ENCODE data around the gene COA4. TPM values are rescaled to one million over a fixed set of nuclear protein-coding genes. Genes with fewer than 3 reads are reported as not detected.
A peak's percentile ranks its signal among the peaks of the same experiment; 100 is the strongest.

COA4 gene
- total RNA-seq, 8 experiments from 2014 or later = 45.1 to 199 (median 75.5) TPM

GRCh38 chr11:73856031-73856567 is 20.5 kb downstream of the COA4 start:
- 75 to 100% (median 85%) methylated on average over 1 of the region's 1 CpG; no CpG with 5 or more reads in 2 of the 10 experiments for WGBS, 10 experiments
- H3K4me3 ChIP-seq = no peak overlapping the region
- in situ Hi-C loops (cut with MboI; ENCODE audit: low pct_unique_long_range_greater_than_20kb in 2 of 9, low sequenced_read_pairs in 9 of 9, unreplicated experiment in 9 of 9) = no loop called here

GRCh38 chr11:73854680-73855079 is 22.0 kb downstream of the COA4 start:
- ATAC-seq (replicated peaks in 6 of 8) = no peak
- in situ Hi-C loops (cut with MboI; ENCODE audit: low pct_unique_long_range_greater_than_20kb in 2 of 9, low sequenced_read_pairs in 9 of 9, unreplicated experiment in 9 of 9) = no loop called here
- Histone ChIP-seq H3K4me3 (no peak overlapping the region), H3K4me1 (replicated peaks in 1 of 2) (no peaks in the 10 kb centered on the region), H3K27ac (no peak overlapping the region)
- 60 to 100% (median 80%) methylated on average over 1 of the region's 1 CpG; no CpG with 5 or more reads in 5 of the 10 experiments for WGBS, 10 experiments

More at GRCh38 chr11:73856031-73856567, 20.5 kb downstream of the COA4 start:
- peak in 3 of 8 experiments; percentile 17 to 55 (median 21) for ATAC-seq (replicated peaks in 6 of 8)
- Histone ChIP-seq H3K4me1 (replicated peaks in 1 of 2) (no peaks in the 10 kb centered on the region), H3K27ac (no peak overlapping the region)

GRCh38 chr11:73852049-73852448 is 24.6 kb downstream of the COA4 start:
- Histone ChIP-seq H3K4me3 (no peak overlapping the region), H3K4me1 (replicated peaks in 1 of 2) (no peaks in the 10 kb centered on the region), H3K27ac (no peak overlapping the region)
- in situ Hi-C loops (cut with MboI; ENCODE audit: low pct_unique_long_range_greater_than_20kb in 2 of 9, low sequenced_read_pairs in 9 of 9, unreplicated experiment in 9 of 9) = no loop called here
- WGBS, 10 experiments = 44 to 100% (median 81%) methylated on average over 1 to 3 of the region's 3 CpGs
- ATAC-seq (replicated peaks in 6 of 8) = no peak

GRCh38 chr11:73851046-73851764 is 25.4 kb downstream of the COA4 start:
- WGBS, 10 experiments = 83 to 100% (median 100%) methylated on average over 1 to 3 of the region's 3 CpGs; no CpG with 5 or more reads in 1 of the 10 experiments
- Histone ChIP-seq H3K27ac (no peak overlapping the region), H3K4me3 (no peak overlapping the region), H3K4me1 (replicated peaks in 1 of 2) (no peaks in the 10 kb centered on the region)
- no peak for ATAC-seq (replicated peaks in 6 of 8)
- in situ Hi-C loops (cut with MboI; ENCODE audit: low pct_unique_long_range_greater_than_20kb in 2 of 9, low sequenced_read_pairs in 9 of 9, unreplicated experiment in 9 of 9) = no loop called here

- in situ Hi-C loops (cut with MboI; ENCODE audit: low pct_unique_long_range_greater_than_20kb in 2 of 9, low sequenced_read_pairs in 9 of 9, unreplicated experiment in 9 of 9) = no loop called here
- no peak overlapping the region for H3K4me3 ChIP-seq
- H3K4me1 ChIP-seq (replicated peaks in 1 of 2) = no peaks in the 10 kb centered on the region
- no peak for ATAC-seq (replicated peaks in 6 of 8)
- no peak overlapping the region for H3K27ac ChIP-seq
These were observed 37.6 kb downstream of the COA4 start for GRCh38 chr11:73839123-73839457.

- Histone ChIP-seq H3K4me3 (no peak overlapping the region), H3K27ac (no peak overlapping the region), H3K4me1 (replicated peaks in 1 of 2) (no peaks in the 10 kb centered on the region)
- ATAC-seq (replicated peaks in 6 of 8) = peak in 2 of 8 experiments; percentile 18 to 52
- 50 to 100% (median 82%) methylated on average over 1 to 3 of the region's 3 CpGs; no CpG with 5 or more reads in 2 of the 10 experiments for WGBS, 10 experiments
- in situ Hi-C loops (cut with MboI; ENCODE audit: low pct_unique_long_range_greater_than_20kb in 2 of 9, low sequenced_read_pairs in 9 of 9, unreplicated experiment in 9 of 9) = no loop called here
These were observed 38.1 kb downstream of the COA4 start for GRCh38 chr11:73838443-73839122.

GRCh38 chr11:73833067-73833466 is 43.6 kb downstream of the COA4 start:
- in situ Hi-C loops (cut with MboI; ENCODE audit: low pct_unique_long_range_greater_than_20kb in 2 of 9, low sequenced_read_pairs in 9 of 9, unreplicated experiment in 9 of 9) = no loop called here
- Histone ChIP-seq H3K27ac (no peak overlapping the region), H3K4me3 (no peak overlapping the region), H3K4me1 (replicated peaks in 1 of 2) (no peaks in the 10 kb centered on the region)
- ATAC-seq (replicated peaks in 6 of 8) = no peak
- WGBS, 10 experiments = 91 to 100% (median 100%) methylated on average over 1 of the region's 2 CpGs; no CpG with 5 or more reads in 2 of the 10 experiments

- 57 to 100% (median 73%) methylated on average over 1 of the region's 1 CpG; no CpG with 5 or more reads in 4 of the 10 experiments for WGBS, 10 experiments
- H3K4me1 ChIP-seq (replicated peaks in 1 of 2) = no peaks in the 10 kb centered on the region
- no peak overlapping the region for H3K4me3 ChIP-seq
- no peak for ATAC-seq (replicated peaks in 6 of 8)
- in situ Hi-C loops (cut with MboI; ENCODE audit: low pct_unique_long_range_greater_than_20kb in 2 of 9, low sequenced_read_pairs in 9 of 9, unreplicated experiment in 9 of 9) = no loop called here
- H3K27ac ChIP-seq = no peak overlapping the region
These were observed 46.4 kb downstream of the COA4 start for GRCh38 chr11:73830261-73830660.

Other genes with a start within 250 kb of the COA4 start
- 10 to 100 TPM in 2 of 8 experiments, 1 to 10 TPM in 6; 2.1 to 21.0 (median 4.7) TPM for gene PLEKHB1, start 230.3 kb downstream of the COA4 start, total RNA-seq
- 100 to 1,000 TPM in 4 of 8 experiments, 10 to 100 TPM in 4; 61.5 to 173 (median 100) TPM for gene RAB6A, start 115.8 kb downstream of the COA4 start, total RNA-seq
- gene MRPL48, start 89.0 kb downstream of the COA4 start, total RNA-seq = 10 to 100 TPM; 33.3 to 60.5 (median 45.0) TPM
- gene PAAF1, start 153 bp upstream of the COA4 start, total RNA-seq = 10 to 100 TPM; 15.4 to 32.0 (median 27.9) TPM
- 1 to 10 TPM in 2 of 8 experiments, under 1 TPM in 5, not detected in 1; 0.17 to 6.7 (median 0.55) TPM for gene DNAJB13, start 74.2 kb upstream of the COA4 start, total RNA-seq
- gene UCP2, start 106.0 kb upstream of the COA4 start, total RNA-seq = 10 to 100 TPM in 2 of 8 experiments, 1 to 10 TPM in 6; 1.3 to 15.0 (median 4.0) TPM
- gene UCP3, start 132.2 kb upstream of the COA4 start, total RNA-seq = 1 to 10 TPM in 6 of 8 experiments, under 1 TPM in 2; 0.51 to 2.6 (median 2.1) TPM

All from motor neuron (in vitro differentiated cells).